Measurements from ENCODE around the gene MYH9.

DNA sequence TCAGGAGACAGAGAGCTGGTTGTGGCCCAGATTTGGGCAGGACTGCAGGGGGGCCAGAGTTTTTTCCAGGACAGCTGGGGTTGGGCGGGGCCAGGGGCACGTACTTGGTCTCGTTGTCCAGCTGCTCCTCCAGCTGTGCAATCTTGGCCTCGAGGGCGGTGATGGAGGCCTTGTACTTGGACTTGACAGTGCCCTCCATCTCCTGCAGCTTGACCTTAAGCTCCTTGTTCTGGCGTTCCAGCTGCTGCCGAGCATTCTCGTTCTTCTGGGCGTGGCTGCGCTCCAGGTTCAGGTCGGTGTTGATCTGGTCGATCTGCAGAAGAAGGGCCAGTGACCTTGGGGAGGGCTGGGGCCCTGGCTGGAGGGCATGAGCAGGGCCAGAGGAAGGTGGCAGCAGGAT lies 102.8 kb downstream of the MYH9 start:
- TF ChIP-seq, protein P1, sequence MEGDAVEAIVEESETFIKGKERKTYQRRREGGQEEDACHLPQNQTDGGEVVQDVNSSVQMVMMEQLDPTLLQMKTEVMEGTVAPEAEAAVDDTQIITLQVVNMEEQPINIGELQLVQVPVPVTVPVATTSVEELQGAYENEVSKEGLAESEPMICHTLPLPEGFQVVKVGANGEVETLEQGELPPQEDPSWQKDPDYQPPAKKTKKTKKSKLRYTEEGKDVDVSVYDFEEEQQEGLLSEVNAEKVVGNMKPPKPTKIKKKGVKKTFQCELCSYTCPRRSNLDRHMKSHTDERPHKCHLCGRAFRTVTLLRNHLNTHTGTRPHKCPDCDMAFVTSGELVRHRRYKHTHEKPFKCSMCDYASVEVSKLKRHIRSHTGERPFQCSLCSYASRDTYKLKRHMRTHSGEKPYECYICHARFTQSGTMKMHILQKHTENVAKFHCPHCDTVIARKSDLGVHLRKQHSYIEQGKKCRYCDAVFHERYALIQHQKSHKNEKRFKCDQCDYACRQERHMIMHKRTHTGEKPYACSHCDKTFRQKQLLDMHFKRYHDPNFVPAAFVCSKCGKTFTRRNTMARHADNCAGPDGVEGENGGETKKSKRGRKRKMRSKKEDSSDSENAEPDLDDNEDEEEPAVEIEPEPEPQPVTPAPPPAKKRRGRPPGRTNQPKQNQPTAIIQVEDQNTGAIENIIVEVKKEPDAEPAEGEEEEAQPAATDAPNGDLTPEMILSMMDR (IDR thresholded peaks at IDR 0.05), result no peak
- no peak for TF ChIP-seq POLR2A (IDR thresholded peaks at IDR 0.05)

Data from esophagus squamous epithelium (tissue), 4 donors.